ENCODE results near the gene FAM3C.

FAM3C gene

DNA sequence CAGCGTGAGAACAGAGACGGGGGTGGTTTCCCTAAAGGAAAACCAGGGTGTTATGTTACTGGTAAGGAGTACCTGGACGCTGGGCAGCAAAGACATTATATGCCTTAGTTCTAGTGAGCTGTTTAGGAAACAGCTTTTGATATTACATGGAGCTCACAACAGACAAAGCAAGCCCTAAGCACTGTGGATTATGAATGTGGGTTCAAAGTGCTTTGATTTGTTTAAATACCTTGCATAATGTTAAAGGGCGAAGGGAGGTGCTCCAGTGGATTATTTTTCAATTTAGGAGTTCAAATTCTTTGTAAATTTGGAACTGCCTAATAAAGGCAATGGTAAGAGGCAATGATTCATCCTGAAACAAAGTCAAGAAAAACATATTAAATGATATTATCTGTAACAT is 53.5 kb downstream of the FAM3C start:
- no peaks in the 10 kb centered on the region for H3K9me3 ChIP-seq (ENCODE audit: control insufficient read depth in 1 of 2, low read length in 2 of 2)
- H3K4me1 ChIP-seq (ENCODE audit: control insufficient read depth in 1 of 2, insufficient read depth in 2 of 2, low read length in 2 of 2) = no peaks in the 10 kb centered on the region
- H3K36me3 ChIP-seq (ENCODE audit: control insufficient read depth in 1 of 2, insufficient read depth in 2 of 2, low read length in 2 of 2) = peaks cover 0 to 5% of the 10 kb centered on the region in 2 donors
- no peaks in the 10 kb centered on the region for H3K27me3 ChIP-seq (ENCODE audit: low read depth, low read length)
- H3K27ac ChIP-seq (ENCODE audit: low read length) = no peak overlapping the region
- no peak overlapping the region for H3K4me3 ChIP-seq (ENCODE audit: low read depth in 1 of 2, low read length in 2 of 2)

- Histone ChIP-seq H3K4me1 (ENCODE audit: control insufficient read depth in 1 of 2, insufficient read depth in 2 of 2, low read length in 2 of 2) (no peaks in the 10 kb centered on the region), H3K27me3 (ENCODE audit: low read depth, low read length) (no peaks in the 10 kb centered on the region), H3K4me3 (ENCODE audit: low read depth in 1 of 2, low read length in 2 of 2) (no peak overlapping the region), H3K27ac (ENCODE audit: low read length) (no peak overlapping the region), H3K36me3 (ENCODE audit: control insufficient read depth in 1 of 2, insufficient read depth in 2 of 2, low read length in 2 of 2) (peaks cover 0 to 1% of the 10 kb centered on the region in 2 donors), H3K9me3 (ENCODE audit: control insufficient read depth in 1 of 2, low read length in 2 of 2) (no peaks in the 10 kb centered on the region)
Measured at GRCh38 chr7:121341933-121342332, 54.2 kb downstream of the FAM3C start.

DNA sequence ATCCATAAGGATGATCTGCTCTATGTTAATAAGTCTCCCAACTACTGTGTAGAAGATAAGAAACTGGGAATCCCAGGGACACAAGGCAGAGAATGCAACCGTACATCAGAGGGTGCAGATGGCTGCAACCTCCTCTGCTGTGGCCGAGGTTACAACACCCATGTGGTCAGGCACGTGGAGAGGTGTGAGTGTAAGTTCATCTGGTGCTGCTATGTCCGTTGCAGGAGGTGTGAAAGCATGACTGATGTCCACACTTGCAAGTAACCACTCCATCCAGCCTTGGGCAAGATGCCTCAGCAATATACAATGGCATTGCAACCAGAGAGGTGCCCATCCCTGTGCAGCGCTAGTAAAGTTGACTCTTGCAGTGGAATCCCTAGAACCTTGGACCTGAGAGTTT is 57.0 kb downstream of the FAM3C start:
- H3K27ac ChIP-seq (ENCODE audit: low read length) = no peak overlapping the region
- no peaks in the 10 kb centered on the region for H3K36me3 ChIP-seq (ENCODE audit: control insufficient read depth in 1 of 2, insufficient read depth in 2 of 2, low read length in 2 of 2)
- H3K9me3 ChIP-seq (ENCODE audit: control insufficient read depth in 1 of 2, low read length in 2 of 2) = no peaks in the 10 kb centered on the region
- H3K4me1 ChIP-seq (ENCODE audit: control insufficient read depth in 1 of 2, insufficient read depth in 2 of 2, low read length in 2 of 2) = no peaks in the 10 kb centered on the region
- peaks cover 4% of the 10 kb centered on the region for H3K27me3 ChIP-seq (ENCODE audit: low read depth, low read length)
- no peak overlapping the region for H3K4me3 ChIP-seq (ENCODE audit: low read depth in 1 of 2, low read length in 2 of 2)

GRCh38 chr7:121337398-121337797 is 58.7 kb downstream of the FAM3C start:
- H3K27me3 ChIP-seq (ENCODE audit: low read depth, low read length) = peaks cover 6% of the 10 kb centered on the region

GRCh38 chr7:121336579-121336978 is 59.5 kb downstream of the FAM3C start:
- no peak overlapping the region for H3K4me3 ChIP-seq (ENCODE audit: low read depth in 1 of 2, low read length in 2 of 2)
- H3K4me1 ChIP-seq (ENCODE audit: control insufficient read depth in 1 of 2, insufficient read depth in 2 of 2, low read length in 2 of 2) = no peaks in the 10 kb centered on the region
- no peak overlapping the region for H3K27ac ChIP-seq (ENCODE audit: low read length)
- no peaks in the 10 kb centered on the region for H3K36me3 ChIP-seq (ENCODE audit: control insufficient read depth in 1 of 2, insufficient read depth in 2 of 2, low read length in 2 of 2)
- peaks cover 14% of the 10 kb centered on the region for H3K27me3 ChIP-seq (ENCODE audit: low read depth, low read length)
- H3K9me3 ChIP-seq (ENCODE audit: control insufficient read depth in 1 of 2, low read length in 2 of 2) = no peaks in the 10 kb centered on the region

More at GRCh38 chr7:121337398-121337797, 58.7 kb downstream of the FAM3C start:
- no peak overlapping the region for H3K27ac ChIP-seq (ENCODE audit: low read length)
- H3K4me3 ChIP-seq (ENCODE audit: low read depth in 1 of 2, low read length in 2 of 2) = no peak overlapping the region
- no peaks in the 10 kb centered on the region for H3K4me1 ChIP-seq (ENCODE audit: control insufficient read depth in 1 of 2, insufficient read depth in 2 of 2, low read length in 2 of 2)
- H3K9me3 ChIP-seq (ENCODE audit: control insufficient read depth in 1 of 2, low read length in 2 of 2) = no peaks in the 10 kb centered on the region
- H3K36me3 ChIP-seq (ENCODE audit: control insufficient read depth in 1 of 2, insufficient read depth in 2 of 2, low read length in 2 of 2) = no peaks in the 10 kb centered on the region

DNA sequence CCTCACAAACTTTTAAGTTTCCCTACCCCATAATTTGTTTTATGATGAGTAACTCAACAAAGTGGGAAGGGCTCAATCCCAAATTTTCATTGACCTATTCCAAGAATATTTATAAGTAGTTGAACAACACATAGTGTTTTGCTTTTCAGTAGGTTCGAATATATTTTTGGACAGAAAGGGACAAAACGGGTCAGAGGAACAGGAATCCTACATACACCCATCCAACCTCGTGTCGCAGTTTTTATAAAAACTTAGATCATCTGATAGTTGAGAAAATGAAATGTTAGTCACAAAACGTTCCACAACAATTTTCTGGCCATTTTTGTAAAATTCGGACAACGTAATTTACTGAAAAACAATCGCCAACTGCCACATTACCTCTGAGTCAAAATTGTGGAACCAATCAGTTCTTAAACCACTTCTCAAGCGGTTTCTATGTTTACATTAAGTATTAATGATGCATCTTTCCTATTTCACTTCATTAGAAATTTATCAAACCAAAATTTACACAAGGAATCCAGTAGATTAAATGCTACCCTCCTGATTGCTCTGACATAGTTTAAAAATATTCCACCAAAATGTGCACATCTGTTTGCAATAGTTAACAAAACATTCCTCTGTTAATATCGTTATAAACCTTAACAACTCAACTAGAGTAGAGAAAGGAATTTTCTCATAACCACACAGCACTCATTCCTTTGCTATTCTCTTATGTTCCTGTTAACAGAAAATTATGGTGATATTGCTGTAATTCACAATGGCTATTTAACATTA is 61.0 kb downstream of the FAM3C start:
- Histone ChIP-seq H3K36me3 (ENCODE audit: control insufficient read depth in 1 of 2, insufficient read depth in 2 of 2, low read length in 2 of 2) (no peaks in the 10 kb centered on the region), H3K9me3 (ENCODE audit: control insufficient read depth in 1 of 2, low read length in 2 of 2) (no peaks in the 10 kb centered on the region), H3K4me1 (ENCODE audit: control insufficient read depth in 1 of 2, insufficient read depth in 2 of 2, low read length in 2 of 2) (peaks cover 0 to 8% of the 10 kb centered on the region in 2 donors), H3K4me3 (ENCODE audit: low read depth in 1 of 2, low read length in 2 of 2) (no peak overlapping the region), H3K27me3 (ENCODE audit: low read depth, low read length) (peaks cover 28% of the 10 kb centered on the region), H3K27ac (ENCODE audit: low read length) (no peak overlapping the region)

DNA sequence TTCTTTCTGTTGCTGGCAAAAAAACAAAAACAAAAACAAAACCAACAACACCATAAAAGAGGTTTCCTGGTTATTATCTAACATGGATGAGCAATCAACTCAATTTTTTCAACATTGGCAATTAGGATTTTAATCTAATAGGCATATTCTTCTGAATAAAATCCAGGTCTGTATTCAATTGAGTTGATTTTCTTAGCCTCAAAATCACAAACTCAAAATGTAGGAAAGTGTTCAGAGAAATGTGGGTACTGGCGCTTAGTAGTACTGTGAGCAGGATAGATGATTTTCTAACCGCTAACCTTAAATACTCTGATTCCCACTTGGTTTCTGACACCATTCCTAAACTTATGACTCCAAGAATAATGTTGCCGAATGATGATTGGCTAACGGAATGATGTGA is 61.7 kb downstream of the FAM3C start:
- no peak overlapping the region for H3K4me3 ChIP-seq (ENCODE audit: low read depth in 1 of 2, low read length in 2 of 2)
- no peaks in the 10 kb centered on the region for H3K9me3 ChIP-seq (ENCODE audit: control insufficient read depth in 1 of 2, low read length in 2 of 2)
- H3K27me3 ChIP-seq (ENCODE audit: low read depth, low read length) = peaks cover 35% of the 10 kb centered on the region
- peaks cover 0 to 15% of the 10 kb centered on the region in 2 donors for H3K4me1 ChIP-seq (ENCODE audit: control insufficient read depth in 1 of 2, insufficient read depth in 2 of 2, low read length in 2 of 2)
- H3K36me3 ChIP-seq (ENCODE audit: control insufficient read depth in 1 of 2, insufficient read depth in 2 of 2, low read length in 2 of 2) = no peaks in the 10 kb centered on the region
- no peak overlapping the region for H3K27ac ChIP-seq (ENCODE audit: low read length)

GRCh38 chr7:121331574-121331973 is 64.5 kb downstream of the FAM3C start:
- Histone ChIP-seq H3K27ac (ENCODE audit: low read length) (no peak overlapping the region), H3K36me3 (ENCODE audit: control insufficient read depth in 1 of 2, insufficient read depth in 2 of 2, low read length in 2 of 2) (no peaks in the 10 kb centered on the region), H3K4me3 (ENCODE audit: low read depth in 1 of 2, low read length in 2 of 2) (no peak overlapping the region), H3K4me1 (ENCODE audit: control insufficient read depth in 1 of 2, insufficient read depth in 2 of 2, low read length in 2 of 2) (peaks cover 0 to 25% of the 10 kb centered on the region in 2 donors), H3K27me3 (ENCODE audit: low read depth, low read length) (peaks cover 46% of the 10 kb centered on the region), H3K9me3 (ENCODE audit: control insufficient read depth in 1 of 2, low read length in 2 of 2) (no peaks in the 10 kb centered on the region)

- H3K27me3 ChIP-seq (ENCODE audit: low read depth, low read length) = peaks cover 46% of the 10 kb centered on the region
- H3K4me3 ChIP-seq (ENCODE audit: low read depth in 1 of 2, low read length in 2 of 2) = no peak overlapping the region
- H3K27ac ChIP-seq (ENCODE audit: low read length) = no peak overlapping the region
- H3K36me3 ChIP-seq (ENCODE audit: control insufficient read depth in 1 of 2, insufficient read depth in 2 of 2, low read length in 2 of 2) = no peaks in the 10 kb centered on the region
- H3K4me1 ChIP-seq (ENCODE audit: control insufficient read depth in 1 of 2, insufficient read depth in 2 of 2, low read length in 2 of 2) = peaks cover 0 to 25% of the 10 kb centered on the region in 2 donors
- H3K9me3 ChIP-seq (ENCODE audit: control insufficient read depth in 1 of 2, low read length in 2 of 2) = no peaks in the 10 kb centered on the region
Measured at GRCh38 chr7:121331048-121331447, 65.1 kb downstream of the FAM3C start.

- H3K27ac ChIP-seq (ENCODE audit: low read length) = no peak overlapping the region
- H3K4me3 ChIP-seq (ENCODE audit: low read depth in 1 of 2, low read length in 2 of 2) = peak overlapping the region; percentile 58 to 68
- no peaks in the 10 kb centered on the region for H3K36me3 ChIP-seq (ENCODE audit: control insufficient read depth in 1 of 2, insufficient read depth in 2 of 2, low read length in 2 of 2)
- H3K27me3 ChIP-seq (ENCODE audit: low read depth, low read length) = peaks cover 46% of the 10 kb centered on the region
- H3K4me1 ChIP-seq (ENCODE audit: control insufficient read depth in 1 of 2, insufficient read depth in 2 of 2, low read length in 2 of 2) = peaks cover 0 to 25% of the 10 kb centered on the region in 2 donors
- H3K9me3 ChIP-seq (ENCODE audit: control insufficient read depth in 1 of 2, low read length in 2 of 2) = no peaks in the 10 kb centered on the region
Measured at GRCh38 chr7:121330053-121330833, 65.9 kb downstream of the FAM3C start.

- Histone ChIP-seq H3K36me3 (ENCODE audit: control insufficient read depth in 1 of 2, insufficient read depth in 2 of 2, low read length in 2 of 2) (no peaks in the 10 kb centered on the region), H3K27ac (ENCODE audit: low read length) (no peak overlapping the region), H3K4me3 (ENCODE audit: low read depth in 1 of 2, low read length in 2 of 2) (peak overlapping the region; percentile 58 to 68), H3K4me1 (ENCODE audit: control insufficient read depth in 1 of 2, insufficient read depth in 2 of 2, low read length in 2 of 2) (peaks cover 0 to 25% of the 10 kb centered on the region in 2 donors), H3K27me3 (ENCODE audit: low read depth, low read length) (peaks cover 45% of the 10 kb centered on the region), H3K9me3 (ENCODE audit: control insufficient read depth in 1 of 2, low read length in 2 of 2) (no peaks in the 10 kb centered on the region)
Measured at GRCh38 chr7:121329191-121330052, 66.7 kb downstream of the FAM3C start.
